GM19099 (cell line): ENCODE data around the gene GRM7.

Experiments
- POLR2A ChIP-seq: IDR thresholded peaks from 3 replicates; pipeline ENCODE4 v1.6.1; 2011; ENCODE audit warnings: low read depth; ENCODE audit not compliant: insufficient read length; ENCODE audit errors: extremely low read depth

The GRM7 gene

DNA sequence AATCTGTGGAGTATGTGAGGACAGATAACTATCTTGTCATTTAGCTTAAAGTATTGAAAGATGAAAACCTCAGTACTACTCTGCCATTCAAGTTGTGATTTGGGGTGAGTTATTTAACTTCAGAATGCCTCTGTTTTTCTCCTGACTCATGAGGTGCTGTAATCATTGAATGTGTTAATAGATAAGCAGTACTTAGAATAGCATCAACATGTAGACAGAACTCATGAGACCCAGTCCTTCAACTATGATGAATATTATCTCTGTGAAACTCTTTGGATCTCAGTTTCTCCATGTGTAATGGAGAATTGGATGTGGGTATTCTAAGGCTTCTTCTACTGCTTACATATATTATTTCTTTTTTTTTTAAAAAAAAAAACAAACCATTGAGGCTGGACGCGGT is 431.4 kb downstream of the GRM7 start:
- no peak for TF ChIP-seq POLR2A

DNA sequence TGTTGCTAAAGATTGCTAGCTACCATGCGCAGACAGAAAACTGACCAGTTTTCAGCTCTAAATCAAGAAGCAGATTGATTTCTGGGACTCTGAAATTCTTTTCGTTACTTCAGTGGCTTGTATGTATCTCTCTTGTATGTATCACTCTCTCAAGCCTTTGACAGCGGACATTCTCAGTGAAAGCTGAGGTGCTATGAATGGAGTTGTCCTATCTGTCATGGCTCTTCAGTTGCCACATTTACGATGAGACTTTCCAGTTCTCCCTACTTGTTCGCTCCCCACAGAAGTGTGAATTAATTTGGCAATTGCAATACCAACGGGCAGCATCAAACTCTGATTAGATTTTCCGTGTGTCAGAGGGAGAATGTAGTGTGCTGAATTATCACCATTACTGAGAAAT is 432.4 kb downstream of the GRM7 start:
- TF ChIP-seq POLR2A: no peak

DNA sequence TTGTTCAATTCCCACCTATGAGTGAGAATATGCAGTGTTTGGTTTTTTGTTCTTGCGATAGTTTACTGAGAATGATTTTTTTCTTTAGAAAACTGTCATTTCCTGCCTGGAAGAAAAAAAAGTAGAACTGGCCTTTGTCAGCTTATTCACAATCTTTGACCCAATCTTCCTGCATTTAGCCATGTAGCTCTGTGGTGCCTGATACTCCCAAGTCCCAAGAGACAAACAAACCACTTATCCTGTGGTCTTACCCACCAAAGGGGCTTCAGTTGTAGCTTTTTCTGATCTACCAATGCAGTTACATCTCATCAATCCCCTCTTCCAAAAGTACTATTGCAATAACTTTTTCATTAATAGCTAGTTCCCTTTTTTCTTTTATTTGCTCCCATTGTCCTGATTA is 444.6 kb downstream of the GRM7 start:
- TF ChIP-seq POLR2A: no peak

DNA sequence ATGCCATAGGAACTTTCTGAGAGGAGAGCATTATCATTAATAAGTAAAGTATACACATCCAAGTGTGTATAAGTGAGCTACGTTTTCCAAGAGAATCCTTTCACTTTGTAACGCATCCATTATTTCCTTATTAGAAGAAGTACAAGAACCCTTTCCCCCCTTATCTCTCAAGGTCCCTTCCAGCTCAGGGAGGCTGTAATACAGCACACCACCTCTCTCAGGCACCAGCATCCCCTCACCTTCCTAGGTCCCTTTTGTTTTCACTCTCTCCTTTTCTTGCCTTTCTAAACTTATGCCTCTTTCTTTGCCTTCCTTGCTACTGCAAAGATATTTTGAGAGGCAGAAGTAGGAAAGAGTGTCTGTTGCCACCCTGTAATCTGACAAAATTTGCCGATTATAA is 446.0 kb downstream of the GRM7 start:
- no peak for TF ChIP-seq POLR2A

DNA sequence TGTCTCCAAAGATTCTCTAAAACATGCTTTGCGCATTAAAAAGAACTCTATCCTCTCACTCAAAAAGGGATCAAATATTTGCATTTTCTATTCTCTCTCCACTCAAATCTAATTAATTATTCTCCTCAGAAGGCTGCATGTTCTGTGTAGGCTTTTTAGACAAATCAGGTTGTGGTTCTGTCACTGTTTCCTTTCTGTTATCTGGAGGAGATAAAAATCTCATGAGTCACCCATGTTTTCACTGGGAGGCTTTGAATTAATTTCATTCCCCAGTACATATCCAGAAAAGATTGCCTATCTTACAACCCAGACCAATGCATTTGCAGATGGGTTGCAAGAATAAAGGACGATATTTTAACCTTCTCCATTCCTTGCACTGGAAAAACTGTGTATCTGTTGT is 446.5 kb downstream of the GRM7 start:
- TF ChIP-seq POLR2A: no peak

DNA sequence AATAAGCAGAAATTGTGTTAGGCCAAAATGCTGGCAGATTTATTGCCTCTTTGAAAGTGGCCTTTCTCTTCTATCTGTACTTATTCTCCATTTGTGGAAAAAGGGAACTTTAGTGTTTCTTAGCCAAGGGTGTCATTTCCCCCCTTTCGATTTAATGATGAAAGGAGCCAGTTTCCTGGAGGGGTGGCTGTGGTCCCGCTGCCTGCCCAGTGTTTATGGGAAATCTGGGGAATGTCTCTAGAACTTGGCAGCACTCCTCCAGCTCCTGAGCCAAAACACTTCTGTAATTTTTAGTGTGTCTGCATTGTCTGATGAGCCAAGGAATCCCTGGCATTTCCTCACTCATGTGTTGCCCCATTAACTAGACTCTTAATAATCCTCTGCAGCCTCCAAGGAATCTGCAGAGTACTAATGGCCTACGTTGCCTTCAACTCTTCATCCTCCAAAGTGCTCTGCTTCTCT is 448.8 kb downstream of the GRM7 start:
- TF ChIP-seq POLR2A: no peak

DNA sequence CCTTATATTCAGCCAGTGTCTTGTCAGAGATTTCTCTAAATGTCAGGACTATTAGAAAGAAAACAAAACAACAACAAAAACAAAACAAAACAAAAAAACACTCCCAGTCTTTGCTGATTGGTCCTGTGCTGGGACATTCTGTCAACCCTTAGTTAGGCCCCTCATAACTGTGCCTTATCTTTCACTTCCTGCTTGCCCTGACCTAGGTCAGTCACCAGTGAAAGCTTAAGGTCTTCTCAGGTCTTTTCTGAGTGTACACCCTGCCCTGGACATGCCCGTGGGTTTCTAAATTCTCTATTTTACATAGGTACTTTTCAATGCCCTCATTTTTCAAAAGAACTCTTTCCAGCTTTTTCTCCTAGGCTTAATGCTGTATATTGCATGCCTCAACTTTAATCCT is 454.1 kb downstream of the GRM7 start:
- TF ChIP-seq POLR2A: no peak

DNA sequence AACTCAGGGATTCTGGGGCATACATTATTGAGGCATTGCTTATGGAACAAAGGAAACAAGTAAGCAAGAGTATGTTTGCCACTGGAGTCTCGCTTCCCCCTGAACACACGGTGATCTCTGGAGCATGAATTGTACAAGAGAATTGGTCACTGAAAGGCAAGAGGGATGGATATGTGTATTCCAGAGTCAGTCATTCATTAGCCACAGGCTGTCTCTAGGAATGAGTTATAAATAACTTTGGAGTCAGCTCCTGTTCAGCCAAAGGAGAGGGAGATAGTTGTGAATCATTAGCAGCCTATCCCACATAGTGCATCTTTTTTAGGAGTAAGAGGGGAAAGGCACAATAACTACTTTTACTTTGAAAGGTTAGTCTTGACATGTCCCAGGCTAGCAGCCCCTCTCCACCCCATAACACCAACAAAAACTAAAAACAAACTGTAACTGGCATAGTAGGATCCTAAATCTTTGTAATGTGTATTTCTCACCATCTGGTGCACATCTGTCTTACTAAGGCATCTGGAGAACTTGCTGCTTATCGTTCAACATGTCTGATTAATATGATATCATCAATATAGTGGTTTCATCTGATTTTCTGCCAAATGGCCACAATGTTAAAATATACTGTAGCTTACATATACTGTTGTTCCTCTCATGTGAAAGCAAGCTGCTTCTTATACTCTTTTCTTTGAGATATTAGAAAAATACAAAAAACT is 462.2 kb downstream of the GRM7 start:
- TF ChIP-seq POLR2A: no peak

DNA sequence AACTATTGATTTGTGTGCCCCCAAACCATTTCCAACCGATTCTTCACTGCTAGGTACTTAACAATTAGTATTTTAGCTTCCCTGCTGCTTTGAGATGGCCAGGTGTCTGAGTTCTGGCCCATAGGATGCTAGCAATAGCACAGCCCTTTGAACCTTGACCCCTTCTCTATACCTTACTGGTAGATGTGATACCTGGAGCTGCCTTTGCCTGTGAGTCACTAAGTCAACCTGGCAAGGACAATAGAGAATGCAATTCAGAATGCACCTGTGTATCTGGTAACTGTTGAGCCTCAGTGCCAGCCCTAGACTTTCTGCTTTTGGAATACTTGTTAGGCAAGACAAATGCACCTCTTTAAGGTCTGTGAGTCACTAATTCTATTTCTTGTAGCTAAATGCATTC is 467.4 kb downstream of the GRM7 start:
- no peak for TF ChIP-seq POLR2A

DNA sequence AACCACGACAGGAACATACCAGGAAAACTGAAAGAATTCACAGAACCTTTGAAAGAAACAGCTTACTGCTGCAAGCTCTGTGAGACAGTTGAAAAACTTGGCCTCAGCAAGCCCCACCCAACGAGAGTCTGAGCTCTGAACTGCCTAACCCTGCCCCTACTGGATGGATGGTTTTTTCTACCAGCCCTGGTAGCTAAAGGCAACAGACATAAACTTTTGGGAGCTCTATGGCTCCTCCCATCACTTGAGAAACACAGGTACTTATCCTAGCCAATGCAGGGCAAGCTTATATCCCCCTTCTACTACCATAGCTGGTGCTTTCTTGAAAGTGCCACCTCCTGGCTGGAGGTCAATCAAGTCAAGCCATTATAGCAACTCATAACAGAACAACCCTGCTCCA is 471.8 kb downstream of the GRM7 start:
- no peak for TF ChIP-seq POLR2A

DNA sequence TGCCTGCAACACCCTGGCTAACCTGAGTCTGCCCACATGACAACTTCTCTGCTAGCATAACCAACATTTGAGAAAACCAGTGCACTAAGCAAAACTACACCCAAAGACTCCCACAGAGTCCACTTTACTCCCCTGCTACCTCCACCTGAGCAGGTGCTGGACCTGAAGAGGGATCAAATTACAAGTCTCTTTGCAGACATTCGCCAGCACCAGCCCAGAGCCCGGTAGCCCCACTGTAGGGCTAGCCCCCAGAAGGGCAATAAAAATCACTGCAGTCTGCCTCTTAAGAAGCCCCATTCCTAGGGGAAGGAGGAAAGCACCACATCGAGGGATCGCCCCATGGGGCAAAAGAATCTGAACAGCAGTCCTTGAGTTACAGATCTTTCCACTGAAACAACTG is 472.2 kb downstream of the GRM7 start:
- TF ChIP-seq POLR2A: no peak

DNA sequence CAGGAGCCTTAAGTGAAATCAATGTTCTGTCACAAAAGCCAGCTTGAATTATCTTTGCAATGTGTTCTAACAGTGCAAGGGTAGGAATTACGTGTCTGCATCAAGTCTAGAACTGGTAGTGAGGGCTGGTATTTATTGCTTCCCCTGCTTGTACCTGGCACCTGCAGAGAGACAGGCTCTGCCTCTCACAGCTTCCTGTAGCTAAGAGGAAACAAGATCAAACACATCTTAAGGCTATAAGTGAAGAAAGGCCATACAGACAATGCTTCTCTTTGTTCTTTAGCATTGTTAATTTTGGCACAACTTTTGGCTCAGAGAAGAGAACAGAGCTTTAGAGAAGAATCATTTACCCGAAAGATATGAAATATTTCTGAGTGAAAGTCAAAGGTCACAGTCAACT is 479.9 kb downstream of the GRM7 start:
- no peak for TF ChIP-seq POLR2A

DNA sequence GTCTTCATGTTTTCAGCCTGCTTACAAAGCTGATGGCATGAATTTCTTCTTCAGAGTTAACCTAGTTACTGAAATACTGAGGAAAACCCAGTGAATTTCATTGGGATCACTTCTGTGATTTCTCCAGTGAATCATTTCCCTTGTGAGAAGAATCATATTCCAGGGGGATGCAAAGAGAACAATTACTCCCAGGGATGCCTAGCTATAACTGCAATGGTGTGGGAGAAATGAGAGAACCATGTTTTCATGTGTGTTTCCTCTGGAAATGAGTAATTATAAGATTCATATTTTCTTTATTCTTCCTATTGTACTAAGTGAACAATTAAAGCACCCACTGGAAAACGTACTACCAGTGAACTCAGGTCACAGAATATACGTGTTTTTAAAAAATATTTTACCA is 485.4 kb downstream of the GRM7 start:
- no peak for TF ChIP-seq POLR2A

DNA sequence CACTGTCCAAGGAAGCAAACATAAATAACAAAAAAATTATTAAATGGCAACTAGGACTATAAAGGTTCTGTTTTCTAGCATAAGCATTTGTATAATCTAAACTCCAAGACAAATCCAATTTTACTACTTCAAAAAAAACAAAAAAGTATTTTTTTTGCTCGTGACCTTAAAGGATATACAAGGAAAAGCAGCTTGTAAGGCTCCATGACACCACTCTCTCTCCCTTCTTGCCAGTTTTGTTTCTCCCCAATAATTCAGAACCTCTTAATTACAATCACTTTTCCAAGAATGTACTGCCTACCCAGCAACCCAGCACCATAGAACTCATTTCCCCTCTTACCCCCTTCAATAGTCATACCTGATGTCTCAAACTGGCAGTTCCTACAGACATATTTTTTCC is 496.2 kb downstream of the GRM7 start:
- no peak for TF ChIP-seq POLR2A

DNA sequence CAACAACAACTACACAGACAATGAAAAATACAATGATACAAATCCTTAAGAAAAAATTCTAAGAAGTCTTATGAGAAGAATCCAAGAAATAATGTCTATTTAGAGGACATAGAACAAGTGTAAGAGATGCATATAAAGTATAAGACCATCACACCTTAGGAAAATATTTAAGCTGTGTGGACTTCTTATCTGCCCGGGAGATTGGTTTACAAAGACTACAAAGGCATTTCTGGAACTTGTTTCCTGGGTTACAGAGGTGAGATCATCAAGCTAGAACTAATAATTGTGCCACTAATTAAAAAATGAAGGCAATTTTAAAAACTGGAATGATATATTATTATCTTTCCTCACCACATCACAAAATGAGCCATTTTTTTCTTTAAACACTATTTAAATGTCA is 507.1 kb downstream of the GRM7 start:
- no peak for TF ChIP-seq POLR2A

DNA sequence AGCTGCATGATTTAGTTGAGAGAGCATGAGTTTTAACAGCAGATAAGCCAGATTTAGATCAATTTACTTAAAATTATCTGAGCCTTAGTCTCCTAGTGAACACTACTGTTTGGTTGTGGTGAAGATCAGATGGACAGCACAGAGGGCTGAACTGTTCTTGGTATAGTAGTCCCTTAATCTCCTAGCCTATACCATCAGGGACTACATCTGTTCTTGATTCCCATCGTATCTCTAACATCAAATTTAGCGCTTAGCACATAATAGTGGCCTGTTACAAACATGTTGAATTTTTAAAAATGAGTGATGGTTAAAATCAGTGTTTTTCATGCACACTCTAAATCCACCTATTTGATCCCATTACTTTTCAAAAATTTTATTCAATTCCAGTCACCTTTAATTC is 507.7 kb downstream of the GRM7 start:
- TF ChIP-seq POLR2A: no peak

DNA sequence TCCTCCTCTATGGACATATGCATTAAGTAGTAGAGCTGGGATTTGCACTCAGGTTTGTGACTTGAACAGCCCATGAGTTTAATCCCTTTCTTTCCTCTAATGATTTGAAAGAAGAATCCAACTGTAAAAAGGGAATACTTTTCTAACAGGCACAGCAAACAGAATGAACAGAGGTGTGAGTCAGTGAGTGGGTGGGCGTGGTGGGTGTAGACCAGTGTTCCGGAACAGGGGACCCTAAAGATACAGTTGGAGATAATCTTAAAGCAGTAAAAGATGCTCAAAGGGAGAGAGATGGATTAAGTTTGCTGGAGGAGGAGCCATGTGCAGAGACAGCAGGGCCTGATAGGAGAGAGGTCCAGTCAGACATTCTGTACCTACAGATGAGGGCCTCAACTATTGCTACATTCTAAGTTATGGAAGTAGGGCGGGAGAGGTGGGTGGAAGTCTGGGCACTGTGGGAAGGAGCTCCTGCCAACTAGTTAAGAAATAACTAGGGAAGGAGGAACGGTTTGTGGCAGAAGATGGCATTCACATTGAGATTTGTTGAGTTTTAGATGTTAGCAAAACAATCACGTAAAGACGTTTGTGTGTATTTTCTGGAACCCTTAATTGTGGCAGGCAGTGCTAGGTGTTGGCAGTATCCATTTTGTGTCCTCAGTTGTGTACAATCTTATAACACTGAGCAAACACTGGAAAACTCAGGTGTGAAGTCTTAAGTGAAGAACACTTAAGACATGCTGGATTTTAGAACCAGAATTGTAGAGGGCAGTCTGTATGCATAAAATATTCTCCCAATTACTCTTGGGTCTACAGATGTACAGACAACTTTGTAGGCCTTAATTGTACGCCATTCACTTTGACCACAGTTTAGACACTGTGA is 511.0 kb downstream of the GRM7 start:
- no peak for TF ChIP-seq POLR2A

DNA sequence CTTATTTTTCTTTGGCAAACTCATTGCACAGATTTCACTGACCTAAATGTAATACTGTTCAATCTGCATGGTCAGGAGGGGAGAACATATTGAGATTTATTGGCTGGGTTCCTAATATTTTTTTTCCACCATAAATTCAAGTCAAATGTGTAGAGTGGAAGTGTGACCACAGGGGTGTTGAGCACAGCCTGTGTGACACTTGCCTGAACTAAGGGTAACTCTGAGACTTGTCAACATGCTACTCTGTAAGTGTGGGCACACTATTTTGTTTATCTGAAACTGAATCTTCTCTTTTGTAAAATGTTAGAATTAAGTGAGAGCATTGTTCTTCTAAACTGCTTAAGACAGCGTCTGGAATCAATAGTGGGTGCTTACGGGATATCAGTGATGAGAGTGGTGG is 516.2 kb downstream of the GRM7 start:
- TF ChIP-seq POLR2A: no peak
